ENCODE measurements around the gene NRCAM. TPM values are rescaled to one million over a fixed set of nuclear protein-coding genes. Genes with fewer than 3 reads are reported as not detected.

Gene NRCAM
- total RNA-seq, 6 experiments from 2014 or later = 0.27 to 0.51 (median 0.40) TPM

DNA sequence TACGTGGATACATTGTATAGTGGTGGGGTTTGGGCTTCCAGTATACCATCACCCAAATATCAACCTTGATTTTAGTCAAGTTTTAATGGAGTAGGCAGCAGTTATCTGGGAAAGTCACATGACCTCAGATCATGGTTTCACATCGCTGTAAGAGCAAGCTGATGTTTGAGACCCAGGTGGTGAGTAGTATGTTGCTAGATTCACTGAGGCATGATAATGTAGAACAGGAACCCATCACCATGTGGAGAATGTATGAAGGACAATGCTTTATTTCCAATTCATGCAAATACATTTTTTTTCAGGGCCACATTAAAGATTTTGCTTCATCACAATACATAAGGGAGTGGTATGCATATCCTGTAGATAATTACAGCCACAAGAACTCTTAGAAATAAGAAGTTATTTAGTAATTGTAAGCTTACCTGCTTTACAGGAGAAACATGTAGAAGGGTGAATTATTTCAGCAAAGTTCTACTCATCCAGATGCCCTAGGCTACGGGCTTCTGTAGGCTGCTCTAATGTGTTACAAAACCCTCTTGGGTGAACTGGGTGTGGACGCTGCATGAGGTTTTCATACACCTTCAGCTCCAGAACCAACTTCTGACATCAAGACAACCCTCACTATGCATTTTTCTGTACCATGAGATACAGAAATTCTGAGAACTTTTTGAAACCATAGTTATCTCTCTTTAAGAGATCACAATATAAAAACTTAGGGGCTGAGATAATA is 298.5 kb downstream of the NRCAM start:
- no peak for DNase-seq
- Mint-ChIP-seq H3K4me1 (ENCODE audit: low read depth) (no peaks in the 10 kb centered on the region), H3K27me3 (ENCODE audit: insufficient read depth) (peaks cover 11% of the 10 kb centered on the region), H3K4me3 (no peak overlapping the region), H3K9me3 (no peaks in the 10 kb centered on the region), H3K36me3 (ENCODE audit: low read depth) (no peaks in the 10 kb centered on the region), H3K27ac (no peak overlapping the region)
- no peak for TF ChIP-seq CTCF (IDR thresholded peaks at IDR 0.05)

GRCh38 chr7:108156897-108157605 is 299.2 kb downstream of the NRCAM start:
- Mint-ChIP-seq H3K9me3 (no peaks in the 10 kb centered on the region), H3K36me3 (ENCODE audit: low read depth) (no peaks in the 10 kb centered on the region), H3K4me1 (ENCODE audit: low read depth) (no peaks in the 10 kb centered on the region), H3K27me3 (ENCODE audit: insufficient read depth) (peaks cover 15% of the 10 kb centered on the region), H3K4me3 (no peak overlapping the region), H3K27ac (no peak overlapping the region)
- no peak for DNase-seq
- TF ChIP-seq CTCF (IDR thresholded peaks at IDR 0.05) = no peak

DNA sequence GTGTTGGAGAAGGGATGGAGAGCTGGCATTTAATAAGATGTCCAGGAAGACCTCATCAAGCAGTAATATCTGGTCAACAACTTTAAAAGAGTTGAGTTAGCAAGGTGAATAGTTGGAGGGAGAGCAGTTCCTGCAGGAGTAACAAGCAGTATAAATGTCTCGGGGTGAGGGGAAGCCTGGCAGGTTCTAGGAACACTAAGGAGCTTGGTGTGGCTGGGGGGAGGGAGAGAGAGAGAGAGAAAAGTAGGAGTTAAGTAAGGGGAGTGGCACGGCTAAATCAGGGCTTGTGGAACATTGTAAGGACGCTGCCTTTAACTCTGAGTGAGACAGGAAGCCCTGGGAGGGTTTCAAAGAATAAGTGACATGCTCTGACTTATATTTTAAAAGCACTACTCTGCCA is 304.0 kb downstream of the NRCAM start:
- H3K36me3 Mint-ChIP-seq (ENCODE audit: low read depth) = no peaks in the 10 kb centered on the region
- no peak overlapping the region for H3K27ac Mint-ChIP-seq
- no peaks in the 10 kb centered on the region for H3K9me3 Mint-ChIP-seq
- H3K4me1 Mint-ChIP-seq (ENCODE audit: low read depth) = no peaks in the 10 kb centered on the region
- H3K4me3 Mint-ChIP-seq = no peak overlapping the region
- peaks cover 21% of the 10 kb centered on the region for H3K27me3 Mint-ChIP-seq (ENCODE audit: insufficient read depth)
- DNase-seq = no peak
- TF ChIP-seq CTCF (IDR thresholded peaks at IDR 0.05) = no peak

DNA sequence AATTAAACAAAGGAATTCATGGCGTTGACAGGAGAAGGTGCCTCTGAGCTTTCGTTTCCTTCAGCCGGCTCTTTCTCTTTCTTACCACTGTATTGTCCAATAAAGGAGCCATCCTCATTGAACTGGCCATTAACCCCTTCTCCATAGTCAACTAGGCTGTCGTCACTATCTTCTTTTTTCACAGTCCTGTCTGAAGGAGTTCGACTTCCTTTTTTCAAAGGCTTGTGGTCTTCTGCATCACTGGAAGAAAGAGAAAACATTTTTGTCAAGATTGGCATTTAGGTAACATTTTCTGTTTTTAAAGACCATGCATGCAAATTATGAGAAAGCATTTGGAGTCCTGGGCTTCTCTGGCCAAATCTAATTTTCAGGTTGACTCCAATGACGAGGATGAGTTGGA is 306.3 kb downstream of the NRCAM start:
- no peak for TF ChIP-seq CTCF (IDR thresholded peaks at IDR 0.05)
- Mint-ChIP-seq H3K27ac (no peak overlapping the region), H3K9me3 (no peaks in the 10 kb centered on the region)

DNA sequence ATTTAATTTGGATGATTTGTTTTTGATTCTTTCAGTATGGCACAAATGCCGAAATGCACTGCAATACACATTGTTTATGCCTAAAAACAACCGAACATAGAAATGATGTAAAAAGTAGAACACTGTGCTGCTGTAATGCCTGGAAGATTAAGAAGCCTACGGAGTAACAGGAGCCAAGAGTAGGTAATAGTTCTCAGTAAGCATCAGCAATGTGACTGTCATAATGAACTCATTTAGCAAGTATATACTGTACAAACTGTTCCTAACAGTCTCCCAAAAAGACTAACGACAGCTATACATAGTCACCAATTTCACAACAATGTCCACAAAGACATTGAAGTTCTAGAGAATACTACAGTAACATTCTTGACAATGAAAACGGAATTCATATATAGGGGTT is 307.1 kb downstream of the NRCAM start:
- Mint-ChIP-seq H3K36me3 (ENCODE audit: low read depth) (no peaks in the 10 kb centered on the region), H3K9me3 (no peaks in the 10 kb centered on the region), H3K27ac (no peak overlapping the region), H3K4me1 (ENCODE audit: low read depth) (no peaks in the 10 kb centered on the region), H3K4me3 (no peak overlapping the region), H3K27me3 (ENCODE audit: insufficient read depth) (peaks cover 16% of the 10 kb centered on the region)
- no peak for DNase-seq
- no peak for TF ChIP-seq CTCF (IDR thresholded peaks at IDR 0.05)

More for the DNA sequence above, 306.3 kb downstream of the NRCAM start:
- Mint-ChIP-seq H3K36me3 (ENCODE audit: low read depth) (no peaks in the 10 kb centered on the region), H3K27me3 (ENCODE audit: insufficient read depth) (peaks cover 21% of the 10 kb centered on the region), H3K4me1 (ENCODE audit: low read depth) (no peaks in the 10 kb centered on the region), H3K4me3 (no peak overlapping the region)
- DNase-seq = no peak
